Fibroblast of pulmonary artery (primary cell): ENCODE data around the gene ZNF286A.
"Not testable (repeated sequence)": the region's sequence is repeated elsewhere in the genome, so short reads cannot be mapped to it uniquely, and the experiment has no call there.

ENCODE experiments used
- DNase-seq: peaks from one replicate; pipeline ENCODE4 v3.0.0-alpha.2; 2010; ENCODE audit warnings: low read depth
- H3K4me3 ChIP-seq: replicated peaks from 2 replicates; pipeline ENCODE4 v1.5.1; 2011; ENCODE audit warnings: low read depth, mild to moderate bottlenecking, control low read depth, low read length, moderate library complexity
- TF ChIP-seq, protein P1 (sequence below): IDR thresholded peaks from 2 replicates; pipeline ENCODE4 v1.5.1; 2011; ENCODE audit warnings: mild to moderate bottlenecking, control low read depth, low read length, inconsistent platforms; ENCODE audit errors: missing control alignments

The ZNF286A gene

DNA sequence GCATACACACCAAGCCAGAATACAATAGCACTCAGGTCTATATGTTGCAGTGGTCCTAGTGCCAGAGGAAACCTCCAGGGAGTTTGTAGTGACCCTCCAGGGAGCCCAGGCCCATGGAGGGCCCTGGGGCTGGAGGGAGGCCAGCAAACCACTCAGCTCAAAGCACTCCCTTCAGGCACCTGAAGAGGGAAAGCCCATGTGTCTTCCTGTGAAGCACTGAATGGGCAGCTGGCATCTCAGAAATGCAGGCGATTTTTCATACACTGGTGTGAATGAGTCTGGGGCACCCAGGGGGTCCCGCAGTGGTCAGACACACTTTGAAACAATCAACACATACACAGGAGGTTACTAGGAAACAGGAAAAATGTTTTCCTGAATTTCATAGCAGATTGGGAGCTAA is 45.3 kb downstream of the ZNF286A start:
- DNase-seq = no peak
- no peak overlapping the region for H3K4me3 ChIP-seq
- TF ChIP-seq, protein P1, sequence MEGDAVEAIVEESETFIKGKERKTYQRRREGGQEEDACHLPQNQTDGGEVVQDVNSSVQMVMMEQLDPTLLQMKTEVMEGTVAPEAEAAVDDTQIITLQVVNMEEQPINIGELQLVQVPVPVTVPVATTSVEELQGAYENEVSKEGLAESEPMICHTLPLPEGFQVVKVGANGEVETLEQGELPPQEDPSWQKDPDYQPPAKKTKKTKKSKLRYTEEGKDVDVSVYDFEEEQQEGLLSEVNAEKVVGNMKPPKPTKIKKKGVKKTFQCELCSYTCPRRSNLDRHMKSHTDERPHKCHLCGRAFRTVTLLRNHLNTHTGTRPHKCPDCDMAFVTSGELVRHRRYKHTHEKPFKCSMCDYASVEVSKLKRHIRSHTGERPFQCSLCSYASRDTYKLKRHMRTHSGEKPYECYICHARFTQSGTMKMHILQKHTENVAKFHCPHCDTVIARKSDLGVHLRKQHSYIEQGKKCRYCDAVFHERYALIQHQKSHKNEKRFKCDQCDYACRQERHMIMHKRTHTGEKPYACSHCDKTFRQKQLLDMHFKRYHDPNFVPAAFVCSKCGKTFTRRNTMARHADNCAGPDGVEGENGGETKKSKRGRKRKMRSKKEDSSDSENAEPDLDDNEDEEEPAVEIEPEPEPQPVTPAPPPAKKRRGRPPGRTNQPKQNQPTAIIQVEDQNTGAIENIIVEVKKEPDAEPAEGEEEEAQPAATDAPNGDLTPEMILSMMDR = no peak

GRCh38 chr17:15749403-15749802 is 49.9 kb downstream of the ZNF286A start:
- H3K4me3 ChIP-seq = not testable (repeated sequence)

GRCh38 chr17:15768865-15769533 is 69.4 kb downstream of the ZNF286A start:
- not testable (repeated sequence) for H3K4me3 ChIP-seq, DNase-seq

More at GRCh38 chr17:15749403-15749802, 49.9 kb downstream of the ZNF286A start:
- DNase-seq = not testable (repeated sequence)
